GM12874 (cell line): ENCODE measurements around the gene AUTS2.

Experiments
- TF ChIP-seq, protein P1 (sequence below): IDR thresholded peaks from 2 replicates; pipeline ENCODE4 v1.5.1; 2011; ENCODE audit warnings: low read depth, mild to moderate bottlenecking, control low read depth, low read length, moderate library complexity; ENCODE audit not compliant: insufficient read depth

Gene AUTS2

DNA sequence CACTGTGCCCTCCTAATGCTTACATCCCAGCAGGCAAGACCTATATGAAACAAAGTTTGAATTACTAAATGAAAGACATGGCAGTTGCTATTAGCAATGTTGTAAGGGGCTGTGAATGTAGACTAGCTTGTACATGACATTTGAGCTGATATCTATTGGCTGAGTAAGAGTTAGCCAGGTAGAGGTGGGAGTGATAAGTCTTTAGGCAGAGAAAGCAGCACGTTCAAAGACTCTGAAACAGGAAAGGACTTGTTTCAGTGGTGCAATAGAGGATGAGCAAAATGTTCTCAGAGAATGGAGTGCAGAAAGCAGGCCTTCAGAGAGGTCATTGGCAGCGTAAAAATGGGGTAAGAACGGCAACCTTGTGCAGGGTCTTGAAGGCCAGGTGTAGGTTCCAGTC lies 687.6 kb downstream of the AUTS2 start:
- TF ChIP-seq, protein P1, sequence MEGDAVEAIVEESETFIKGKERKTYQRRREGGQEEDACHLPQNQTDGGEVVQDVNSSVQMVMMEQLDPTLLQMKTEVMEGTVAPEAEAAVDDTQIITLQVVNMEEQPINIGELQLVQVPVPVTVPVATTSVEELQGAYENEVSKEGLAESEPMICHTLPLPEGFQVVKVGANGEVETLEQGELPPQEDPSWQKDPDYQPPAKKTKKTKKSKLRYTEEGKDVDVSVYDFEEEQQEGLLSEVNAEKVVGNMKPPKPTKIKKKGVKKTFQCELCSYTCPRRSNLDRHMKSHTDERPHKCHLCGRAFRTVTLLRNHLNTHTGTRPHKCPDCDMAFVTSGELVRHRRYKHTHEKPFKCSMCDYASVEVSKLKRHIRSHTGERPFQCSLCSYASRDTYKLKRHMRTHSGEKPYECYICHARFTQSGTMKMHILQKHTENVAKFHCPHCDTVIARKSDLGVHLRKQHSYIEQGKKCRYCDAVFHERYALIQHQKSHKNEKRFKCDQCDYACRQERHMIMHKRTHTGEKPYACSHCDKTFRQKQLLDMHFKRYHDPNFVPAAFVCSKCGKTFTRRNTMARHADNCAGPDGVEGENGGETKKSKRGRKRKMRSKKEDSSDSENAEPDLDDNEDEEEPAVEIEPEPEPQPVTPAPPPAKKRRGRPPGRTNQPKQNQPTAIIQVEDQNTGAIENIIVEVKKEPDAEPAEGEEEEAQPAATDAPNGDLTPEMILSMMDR, result no peak

DNA sequence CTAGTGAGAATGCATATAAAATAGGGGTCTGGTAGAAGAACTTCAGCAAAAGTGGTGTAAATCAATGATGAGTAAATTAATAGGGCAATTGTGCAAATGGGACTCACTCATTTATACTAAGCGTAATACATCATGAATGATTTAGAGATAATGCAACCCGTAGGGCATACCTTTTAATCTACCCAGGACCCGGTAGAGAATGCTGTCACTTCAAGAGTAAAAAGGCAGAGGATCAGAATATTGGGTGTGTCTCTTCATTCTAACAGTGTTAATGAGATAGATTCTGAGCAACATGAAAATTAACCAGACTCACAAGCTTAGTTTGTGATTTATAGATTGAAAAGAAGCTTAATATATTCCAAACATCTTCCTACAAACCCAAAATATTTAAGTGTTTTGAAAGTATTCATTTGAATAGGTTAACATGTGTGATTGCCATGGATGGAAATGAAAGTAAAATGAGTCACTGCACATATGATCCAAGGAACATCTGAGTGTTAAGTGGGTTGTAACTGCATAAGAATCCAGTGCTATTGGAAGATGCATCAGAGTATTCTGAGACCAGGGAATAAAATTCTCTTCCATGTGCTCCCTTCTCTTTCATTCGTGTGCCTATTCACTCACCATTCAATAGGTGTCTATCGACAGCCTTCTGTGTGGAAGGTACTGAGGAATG lies 690.6 kb downstream of the AUTS2 start:
- TF ChIP-seq, protein P1, result no peak

DNA sequence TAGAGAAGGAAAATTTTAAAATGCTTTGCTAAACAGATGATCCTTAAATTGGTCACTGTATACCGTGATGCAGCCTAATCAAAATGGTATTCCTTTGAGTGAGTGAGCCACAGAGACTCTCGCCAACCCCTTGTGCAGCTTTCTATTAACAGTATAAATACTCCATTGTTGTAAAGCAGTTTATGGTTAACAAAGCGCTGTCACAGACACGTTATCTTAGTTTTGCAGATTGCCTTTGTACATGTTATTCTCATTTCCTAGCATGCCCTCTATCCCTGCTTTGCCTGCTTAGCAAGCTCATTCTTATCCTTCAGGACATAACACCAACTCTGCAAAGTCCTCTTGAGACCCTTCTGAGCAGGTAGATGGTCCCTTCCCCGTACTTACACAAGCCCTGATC lies 694.4 kb downstream of the AUTS2 start:
- TF ChIP-seq, protein P1, result no peak

DNA sequence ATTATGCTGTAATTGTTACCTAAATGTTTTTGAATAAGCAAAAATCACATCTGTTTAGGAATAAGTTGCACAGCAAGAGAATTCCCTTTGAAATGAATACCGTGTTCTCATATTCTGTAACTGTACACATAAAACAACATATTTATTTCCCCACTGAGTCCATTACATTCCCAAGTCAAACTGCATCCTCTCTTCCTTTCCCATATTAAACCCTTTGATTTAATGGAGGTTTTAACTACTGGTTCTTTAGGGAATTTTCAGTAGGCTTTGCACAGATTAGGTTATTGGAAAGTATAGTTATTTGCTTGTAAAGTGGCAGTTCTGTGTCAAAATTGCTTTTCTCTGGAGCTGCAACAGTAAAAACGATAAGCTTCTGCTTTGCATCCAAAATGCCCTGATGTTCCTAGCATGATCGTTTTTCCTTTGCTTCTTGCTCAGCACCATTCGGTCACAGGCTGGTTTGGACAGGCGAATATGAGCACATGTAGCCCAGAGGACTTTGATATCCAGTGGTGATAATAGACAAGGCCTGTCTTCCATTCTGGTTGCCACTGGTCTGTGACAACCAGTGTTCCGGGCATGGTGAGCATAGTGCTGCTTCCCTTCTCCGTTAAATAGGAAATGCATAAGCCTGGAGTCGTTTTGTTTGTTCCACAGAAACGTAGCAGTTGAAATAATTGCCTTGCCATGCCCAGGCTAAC lies 696.1 kb downstream of the AUTS2 start:
- TF ChIP-seq, protein P1, result no peak

DNA sequence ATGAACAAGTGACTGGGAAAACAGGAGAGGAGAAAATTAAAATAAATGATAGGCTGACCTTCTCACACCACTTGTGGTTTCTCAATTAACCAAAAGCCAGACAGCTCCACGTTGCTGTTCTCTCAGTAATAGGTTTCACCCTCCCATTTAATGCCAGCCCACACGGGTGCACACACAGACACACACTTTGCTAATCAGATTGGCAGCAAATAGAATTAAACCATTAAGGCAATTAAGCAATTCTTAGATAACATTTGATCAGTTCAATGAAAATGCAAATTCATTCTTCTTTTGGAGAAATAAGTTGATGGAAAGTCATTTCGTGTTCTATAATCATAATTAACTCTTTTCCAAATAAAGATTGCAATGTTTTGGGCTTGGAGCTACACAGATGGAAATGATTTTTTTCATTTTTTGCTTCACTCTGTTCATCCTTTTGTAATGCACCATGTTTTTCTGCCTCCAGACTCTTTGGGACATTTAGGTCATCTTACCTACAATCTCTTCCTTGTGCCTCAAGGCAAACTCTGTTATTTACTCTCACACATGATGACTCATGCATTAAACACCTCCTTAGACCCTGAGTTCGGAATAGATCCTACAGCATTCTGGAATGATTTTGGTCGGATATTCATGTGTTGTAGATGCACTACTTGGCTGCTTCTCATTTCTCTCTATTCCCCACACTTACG lies 700.7 kb downstream of the AUTS2 start:
- TF ChIP-seq, protein P1, result no peak

DNA sequence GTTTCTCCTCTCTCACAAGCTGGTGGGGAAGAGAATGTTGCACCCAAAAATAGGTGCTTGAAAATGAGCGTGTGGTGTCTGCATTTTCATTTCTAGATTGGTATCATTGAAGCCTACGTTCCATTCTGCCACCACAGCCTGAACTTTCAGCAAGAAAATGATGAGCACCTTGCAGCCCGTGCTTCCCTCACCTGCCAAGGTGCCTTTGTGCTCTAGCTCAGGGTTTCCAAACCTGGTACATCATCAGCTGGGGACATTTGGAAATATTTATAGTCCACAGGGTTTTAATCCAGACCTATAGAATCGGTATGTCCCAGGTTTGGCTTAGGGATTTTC lies 701.2 kb downstream of the AUTS2 start:
- TF ChIP-seq, protein P1, result no peak

DNA sequence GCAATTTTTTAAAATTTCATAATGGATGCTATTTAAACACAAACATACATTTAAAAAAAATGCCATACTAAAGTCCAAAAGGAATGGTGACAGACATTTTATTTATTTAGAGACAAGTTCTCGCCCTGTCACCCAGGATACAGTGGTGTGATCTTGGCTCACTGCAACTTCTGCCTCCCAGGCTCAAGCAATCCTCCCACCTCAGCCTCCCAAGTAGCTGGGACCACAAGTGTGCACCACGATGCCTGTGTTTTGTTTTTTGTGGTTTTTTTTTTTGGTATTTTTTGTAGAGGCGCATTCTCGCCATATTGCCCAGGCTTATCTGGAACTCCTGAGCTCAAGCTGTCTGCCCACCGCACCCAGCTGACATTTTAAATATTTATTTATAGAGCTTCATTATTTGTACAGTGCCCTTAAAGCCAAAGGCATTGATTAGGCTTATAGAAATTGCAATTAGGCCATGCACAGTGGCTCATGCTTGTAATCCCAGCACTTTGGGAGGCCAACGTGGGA lies 703.5 kb downstream of the AUTS2 start:
- TF ChIP-seq, protein P1, result no peak
